SK-N-MC (cell line): Measurements from ENCODE around the gene SMOC1.

Source experiments
- EZH2 ChIP-seq: fragments of 200-600 bp; sonication (generic); IDR thresholded peaks from one replicate; pipeline ENCODE4 v1.6.1; 2017; ENCODE audit warnings: antibody characterized with exemption
- POLR2AphosphoS5 ChIP-seq: IDR thresholded peaks from 2 replicates; pipeline ENCODE4 v1.6.1; 2012; ENCODE audit warnings: mild to moderate bottlenecking, low read depth, low read length, borderline replicate concordance

- TF ChIP-seq POLR2AphosphoS5 (no peak), EZH2 (no peak)
Measured at GRCh38 chr14:69887740-69888657, 8.8 kb downstream of the SMOC1 start.
